B cell (primary cell): ENCODE results near the gene TTC24.

Experiments used
- EZH2 ChIP-seq: IDR thresholded peaks from 2 replicates; pipeline ENCODE4 v1.6.1; 2012; ENCODE audit warnings: borderline replicate concordance, low read depth, mild to moderate bottlenecking, moderate library complexity, low read length; ENCODE audit not compliant: insufficient read depth, poor library complexity, severe bottlenecking
- TF ChIP-seq, protein P1 (sequence below): fragments of 200-600 bp; IDR thresholded peaks from one replicate; pipeline ENCODE4 v1.8.0; 2022; ENCODE audit warnings: antibody characterized with exemption, mild to moderate bottlenecking

DNA sequence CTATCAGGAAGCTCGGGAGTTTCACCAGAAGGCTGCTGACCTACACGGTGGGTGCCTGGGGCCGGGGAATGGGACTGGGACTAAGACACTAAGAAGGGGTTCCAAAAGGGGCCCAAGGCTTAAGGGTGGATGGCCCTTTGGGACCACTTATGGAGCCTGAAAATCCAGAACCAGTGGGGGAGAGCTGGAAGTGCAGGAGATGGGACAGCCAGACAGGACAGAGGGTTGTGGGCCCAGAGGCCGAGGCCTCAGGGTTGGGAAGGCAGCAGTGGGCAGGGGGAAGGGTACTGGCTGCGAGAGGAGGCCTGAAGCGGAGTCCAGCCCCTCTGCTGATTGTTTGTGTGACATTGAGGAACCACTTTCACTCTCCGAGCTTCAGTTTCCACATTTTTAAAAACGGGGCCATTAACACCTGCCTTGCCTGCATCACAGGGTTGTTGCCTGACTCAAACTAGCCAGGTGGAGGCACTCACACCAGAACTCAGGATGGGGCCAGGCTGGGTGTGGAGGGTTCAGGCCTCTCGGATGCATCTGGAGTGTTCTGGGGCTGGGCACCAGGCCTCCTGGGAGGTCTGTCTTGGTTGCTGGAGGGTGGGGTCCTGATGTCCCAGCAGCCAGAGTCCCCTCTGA, 3.0 kb downstream of the TTC24 start:
- no peak for TF ChIP-seq EZH2
- TF ChIP-seq, protein P1, sequence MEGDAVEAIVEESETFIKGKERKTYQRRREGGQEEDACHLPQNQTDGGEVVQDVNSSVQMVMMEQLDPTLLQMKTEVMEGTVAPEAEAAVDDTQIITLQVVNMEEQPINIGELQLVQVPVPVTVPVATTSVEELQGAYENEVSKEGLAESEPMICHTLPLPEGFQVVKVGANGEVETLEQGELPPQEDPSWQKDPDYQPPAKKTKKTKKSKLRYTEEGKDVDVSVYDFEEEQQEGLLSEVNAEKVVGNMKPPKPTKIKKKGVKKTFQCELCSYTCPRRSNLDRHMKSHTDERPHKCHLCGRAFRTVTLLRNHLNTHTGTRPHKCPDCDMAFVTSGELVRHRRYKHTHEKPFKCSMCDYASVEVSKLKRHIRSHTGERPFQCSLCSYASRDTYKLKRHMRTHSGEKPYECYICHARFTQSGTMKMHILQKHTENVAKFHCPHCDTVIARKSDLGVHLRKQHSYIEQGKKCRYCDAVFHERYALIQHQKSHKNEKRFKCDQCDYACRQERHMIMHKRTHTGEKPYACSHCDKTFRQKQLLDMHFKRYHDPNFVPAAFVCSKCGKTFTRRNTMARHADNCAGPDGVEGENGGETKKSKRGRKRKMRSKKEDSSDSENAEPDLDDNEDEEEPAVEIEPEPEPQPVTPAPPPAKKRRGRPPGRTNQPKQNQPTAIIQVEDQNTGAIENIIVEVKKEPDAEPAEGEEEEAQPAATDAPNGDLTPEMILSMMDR = no peak
